OCI-LY3 (cell line): ENCODE measurements around the gene PRPH2.

Experiments used
- H2AFZ ChIP-seq: fragments of 200-600, 300-600 bp; shearing (Covaris generic); 2 replicates; pipeline ENCODE4 v1.6.0; 2014; ENCODE audit warnings: antibody characterized with exemption, low read depth, low read length
- H3K27ac ChIP-seq: fragments of 200-600, 300-600 bp; sonication (generic); 2 replicates; pipeline ENCODE4 v1.5.1; 2014; ENCODE audit warnings: mild to moderate bottlenecking, low read length, moderate library complexity, mixed read lengths
- H3K27me3 ChIP-seq: fragments of 200-600, 300-600 bp; sonication (generic); 2 replicates; pipeline ENCODE4 v1.6.1; 2014; ENCODE audit warnings: low read depth, low read length, mixed read lengths
- H3K36me3 ChIP-seq: fragments of 200-600, 300-600 bp; sonication (generic); replicated peaks from 2 replicates; pipeline ENCODE3; 2014; ENCODE audit warnings: low read depth, low read length, mixed read lengths
- H3K4me1 ChIP-seq: fragments of 300-600, 200-600 bp; sonication (generic); 2 replicates; pipeline ENCODE4 v1.6.1; 2014; ENCODE audit warnings: low read length, mixed read lengths
- H3K4me2 ChIP-seq: fragments of 200-600, 300-600 bp; sonication (generic); 2 replicates; pipeline ENCODE4 v1.6.1; 2014; ENCODE audit warnings: low read length, mixed read lengths
- H3K4me3 ChIP-seq: fragments of 300-600, 200-600 bp; sonication (generic); 2 replicates; pipeline ENCODE4 v1.5.1; 2014; ENCODE audit warnings: antibody characterized with exemption, mild to moderate bottlenecking, low read length, moderate library complexity
- H3K79me2 ChIP-seq: fragments of 300-600, 200-600 bp; shearing (Covaris generic); 2 replicates; pipeline ENCODE4 v1.6.1; 2014; ENCODE audit warnings: mild to moderate bottlenecking, low read length, mixed read lengths
- H3K9ac ChIP-seq: fragments of 300-600, 200-600 bp; shearing (Covaris generic); 2 replicates; pipeline ENCODE4 v1.6.0; 2014; ENCODE audit warnings: mild to moderate bottlenecking, low read length, moderate library complexity
- H3K9me3 ChIP-seq: fragments of 200-600, 300-600 bp; shearing (Covaris generic); 2 replicates; pipeline ENCODE4 v1.6.1; 2014; ENCODE audit warnings: low read length, mixed read lengths; ENCODE audit not compliant: insufficient read depth
- H4K20me1 ChIP-seq: fragments of 200-600, 300-600 bp; sonication (generic); 2 replicates; pipeline ENCODE4 v1.6.1; 2016; ENCODE audit warnings: low read length, mixed read lengths; ENCODE audit not compliant: insufficient read depth
- EZH2phosphoT487 ChIP-seq: fragments of 200-600 bp; shearing (Covaris generic); IDR thresholded peaks from 2 replicates; pipeline ENCODE4 v1.6.1; 2018; ENCODE audit warnings: antibody characterized with exemption, mixed run types, low read depth
- TF ChIP-seq, protein P1 (sequence below): fragments of 200-600, 300-600 bp; sonication (generic); IDR thresholded peaks from 2 replicates; pipeline ENCODE4 v1.5.1; 2014; ENCODE audit warnings: antibody characterized with exemption, low read length, low read depth

The PRPH2 gene

DNA sequence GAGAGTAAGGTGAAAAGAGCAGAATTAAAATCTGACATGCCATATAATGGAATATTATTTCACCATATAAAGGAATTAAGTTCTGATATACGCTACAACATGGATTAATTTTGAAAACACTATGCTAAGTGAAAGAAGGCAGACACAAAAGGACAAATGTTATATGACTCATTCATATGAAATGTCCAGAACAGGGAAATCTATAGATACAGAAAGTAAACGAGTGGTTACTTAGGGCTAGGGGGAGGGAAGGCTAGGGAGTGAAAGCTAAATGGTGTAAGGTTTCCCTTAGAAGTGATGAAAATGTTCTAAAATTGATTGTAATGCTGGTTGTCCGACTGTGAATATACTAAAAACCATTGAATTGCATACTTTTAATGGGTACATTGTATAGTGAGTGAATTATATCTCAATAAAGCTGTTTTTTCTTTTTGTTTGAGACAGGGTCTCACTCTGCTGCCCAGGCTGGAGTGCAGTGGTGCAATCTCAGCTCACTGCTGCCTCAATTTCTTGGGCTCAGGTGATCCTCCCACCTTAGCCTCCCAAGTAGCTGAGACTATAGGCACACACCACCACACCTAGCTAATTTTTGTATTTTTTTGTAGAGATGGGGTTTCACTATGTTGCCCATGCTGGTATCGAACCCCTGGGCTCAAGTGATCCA is 8.2 kb downstream of the PRPH2 start:
- Histone ChIP-seq H4K20me1 (no peaks in the 10 kb centered on the region), H3K9ac (no peak overlapping the region), H3K36me3 (no peaks in the 10 kb centered on the region), H3K9me3 (peaks cover 5% of the 10 kb centered on the region; the same call in 1 of the 2 replicates), H3K4me1 (peaks cover 3% of the 10 kb centered on the region; the same call in 1 of the 2 replicates), H3K4me3 (no peak overlapping the region), H3K27ac (no peak overlapping the region), H2AFZ (no peak overlapping the region), H3K79me2 (no peaks in the 10 kb centered on the region), H3K4me2 (no peak overlapping the region), H3K27me3 (peaks cover 5% of the 10 kb centered on the region; the same call in 1 of the 2 replicates)
- TF ChIP-seq, protein P1, sequence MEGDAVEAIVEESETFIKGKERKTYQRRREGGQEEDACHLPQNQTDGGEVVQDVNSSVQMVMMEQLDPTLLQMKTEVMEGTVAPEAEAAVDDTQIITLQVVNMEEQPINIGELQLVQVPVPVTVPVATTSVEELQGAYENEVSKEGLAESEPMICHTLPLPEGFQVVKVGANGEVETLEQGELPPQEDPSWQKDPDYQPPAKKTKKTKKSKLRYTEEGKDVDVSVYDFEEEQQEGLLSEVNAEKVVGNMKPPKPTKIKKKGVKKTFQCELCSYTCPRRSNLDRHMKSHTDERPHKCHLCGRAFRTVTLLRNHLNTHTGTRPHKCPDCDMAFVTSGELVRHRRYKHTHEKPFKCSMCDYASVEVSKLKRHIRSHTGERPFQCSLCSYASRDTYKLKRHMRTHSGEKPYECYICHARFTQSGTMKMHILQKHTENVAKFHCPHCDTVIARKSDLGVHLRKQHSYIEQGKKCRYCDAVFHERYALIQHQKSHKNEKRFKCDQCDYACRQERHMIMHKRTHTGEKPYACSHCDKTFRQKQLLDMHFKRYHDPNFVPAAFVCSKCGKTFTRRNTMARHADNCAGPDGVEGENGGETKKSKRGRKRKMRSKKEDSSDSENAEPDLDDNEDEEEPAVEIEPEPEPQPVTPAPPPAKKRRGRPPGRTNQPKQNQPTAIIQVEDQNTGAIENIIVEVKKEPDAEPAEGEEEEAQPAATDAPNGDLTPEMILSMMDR: no peak
- no peak for TF ChIP-seq EZH2phosphoT487

DNA sequence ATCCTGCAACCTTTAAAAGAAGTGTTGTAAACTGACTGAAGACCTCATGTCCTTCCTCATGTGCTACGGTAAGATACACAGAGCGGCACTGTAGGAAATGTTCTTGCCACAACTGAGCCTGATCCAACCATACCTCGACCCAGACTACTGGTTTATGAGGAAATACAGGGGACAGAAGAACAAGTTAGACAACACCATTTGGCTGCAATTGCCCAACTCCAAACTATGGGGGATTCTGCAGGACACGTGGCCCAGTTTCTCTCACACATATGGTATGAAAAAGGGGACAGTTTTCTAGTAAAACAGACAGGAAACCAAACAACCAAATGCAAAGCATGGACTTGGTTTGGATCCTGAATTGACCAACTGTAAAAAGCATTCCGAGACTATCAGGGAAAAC is 10.5 kb downstream of the PRPH2 start:
- Histone ChIP-seq H2AFZ (no peak overlapping the region), H3K9ac (no peak overlapping the region)

DNA sequence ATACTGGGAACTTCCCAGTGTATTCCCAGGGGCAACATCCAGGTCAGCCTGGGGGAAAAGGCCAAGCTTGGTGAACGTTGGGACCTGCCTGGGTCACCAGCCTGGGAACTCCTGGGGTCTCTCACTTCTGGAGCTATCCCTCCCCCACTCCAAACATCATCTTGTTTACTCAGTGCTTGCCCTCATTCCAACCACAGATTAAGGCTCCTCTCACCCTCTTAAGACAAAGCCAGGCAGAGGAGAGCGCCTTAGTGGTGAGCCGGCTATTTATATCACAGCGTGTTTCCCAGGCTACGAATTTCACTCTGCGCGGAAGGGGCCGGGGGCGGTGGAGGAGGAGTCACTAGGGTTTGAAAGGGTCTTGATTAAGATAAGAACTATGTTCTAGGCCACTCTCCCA is 12.1 kb downstream of the PRPH2 start:
- no peak overlapping the region for H3K4me2 ChIP-seq
- no peaks in the 10 kb centered on the region for H3K4me1 ChIP-seq
- H2AFZ ChIP-seq: no peak overlapping the region
- H3K9ac ChIP-seq: no peak overlapping the region
- no peaks in the 10 kb centered on the region for H4K20me1 ChIP-seq
- H3K9me3 ChIP-seq: peaks cover 5% of the 10 kb centered on the region; the same call in 1 of the 2 replicates
- no peaks in the 10 kb centered on the region for H3K27me3 ChIP-seq
- H3K27ac ChIP-seq: no peak overlapping the region
- no peaks in the 10 kb centered on the region for H3K79me2 ChIP-seq
- TF ChIP-seq, protein P1: no peak
- no peak for TF ChIP-seq EZH2phosphoT487
- H3K4me3 ChIP-seq: no peak overlapping the region
- H3K36me3 ChIP-seq: no peaks in the 10 kb centered on the region

More for the DNA sequence above, 10.5 kb downstream of the PRPH2 start:
- Histone ChIP-seq H4K20me1 (no peaks in the 10 kb centered on the region), H3K4me1 (no peaks in the 10 kb centered on the region), H3K79me2 (no peaks in the 10 kb centered on the region), H3K36me3 (no peaks in the 10 kb centered on the region), H3K27ac (no peak overlapping the region), H3K4me2 (no peak overlapping the region), H3K27me3 (peaks cover 5% of the 10 kb centered on the region; the same call in 1 of the 2 replicates), H3K4me3 (no peak overlapping the region), H3K9me3 (peaks cover 5% of the 10 kb centered on the region; the same call in 1 of the 2 replicates)
- TF ChIP-seq, protein P1: no peak
- TF ChIP-seq EZH2phosphoT487: no peak

DNA sequence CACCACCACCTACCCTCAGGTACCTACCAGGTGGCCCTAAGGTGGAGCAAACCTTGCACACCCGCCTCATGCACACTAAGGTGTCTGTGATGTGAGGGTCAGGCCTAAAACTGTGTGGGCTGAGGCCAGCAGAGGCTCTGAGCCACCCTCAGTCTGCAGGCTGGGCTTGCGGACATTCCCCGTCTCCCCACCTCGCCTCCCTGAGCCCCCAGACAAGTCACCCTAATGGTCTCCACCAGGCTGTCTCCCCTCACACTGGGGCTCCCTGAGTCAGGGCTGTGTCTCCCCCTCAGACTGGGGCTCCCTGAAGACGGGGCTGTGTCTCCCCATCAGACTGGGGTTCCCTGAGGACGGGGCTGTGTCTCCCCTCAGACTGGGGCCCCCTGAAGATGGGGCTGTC is 12.5 kb downstream of the PRPH2 start:
- TF ChIP-seq, protein P1: no peak
- no peak for TF ChIP-seq EZH2phosphoT487
- H3K9ac ChIP-seq: no peak overlapping the region
- H2AFZ ChIP-seq: no peak overlapping the region

More for the DNA sequence above, 12.5 kb downstream of the PRPH2 start:
- Histone ChIP-seq H3K79me2 (no peaks in the 10 kb centered on the region), H3K4me3 (no peak overlapping the region), H3K27ac (no peak overlapping the region), H3K9me3 (peaks cover 5% of the 10 kb centered on the region; the same call in 1 of the 2 replicates), H3K4me1 (no peaks in the 10 kb centered on the region), H3K27me3 (no peaks in the 10 kb centered on the region), H3K4me2 (no peak overlapping the region), H4K20me1 (no peaks in the 10 kb centered on the region), H3K36me3 (no peaks in the 10 kb centered on the region)
